ENCODE results near the gene NATD1.

GRCh38 chr17:21249920-21250703 is 3.1 kb downstream of the NATD1 start:
- TF ChIP-seq CTCF (IDR thresholded peaks at IDR 0.05), result no peak
- no peak for TF ChIP-seq POLR2A (IDR thresholded peaks at IDR 0.05)
